Nephron progenitor cell (in vitro differentiated cells): Measurements from ENCODE around the gene CPVL.

Experiments used
- DNase-seq: peaks from one replicate; pipeline ENCODE4 v3.0.0; 2021
- H3K27ac Mint-ChIP-seq: 2 replicates; pipeline ENCODE4 v1.8.0; 2021; ENCODE audit warnings: mild to moderate bottlenecking, moderate library complexity, mixed read lengths
- H3K27me3 Mint-ChIP-seq: 2 replicates; pipeline ENCODE4 v1.8.0; 2021; ENCODE audit warnings: mild to moderate bottlenecking, low read depth, mixed read lengths; ENCODE audit not compliant: poor library complexity
- H3K36me3 Mint-ChIP-seq: 2 replicates; pipeline ENCODE4 v1.8.0; 2021; ENCODE audit warnings: low read depth, mixed read lengths
- H3K4me1 Mint-ChIP-seq: 2 replicates; pipeline ENCODE4 v1.8.0; 2021; ENCODE audit warnings: mixed read lengths
- H3K4me3 Mint-ChIP-seq: 2 replicates; pipeline ENCODE4 v1.8.0; 2021; ENCODE audit warnings: mild to moderate bottlenecking, moderate library complexity, mixed read lengths
- H3K9me3 Mint-ChIP-seq: 2 replicates; pipeline ENCODE4 v1.8.0; 2021; ENCODE audit warnings: mild to moderate bottlenecking, moderate library complexity, mixed read lengths
- CTCF ChIP-seq: fragments of 200-600 bp; sonication (generic); IDR thresholded peaks from 2 replicates; pipeline ENCODE4 v1.5.0; 2021; ENCODE audit warnings: antibody characterized with exemption

CPVL gene

GRCh38 chr7:28954471-28954870, 191.9 kb downstream of the CPVL start:
- DNase-seq = no peak
- H3K4me3 Mint-ChIP-seq = peak overlapping the region; percentile 45
- peaks cover 16% of the 10 kb centered on the region for H3K27me3 Mint-ChIP-seq
- no peak for TF ChIP-seq CTCF
- H3K27ac Mint-ChIP-seq = no peak overlapping the region
- peaks cover 50% of the 10 kb centered on the region for H3K4me1 Mint-ChIP-seq
- peaks cover 4% of the 10 kb centered on the region for H3K9me3 Mint-ChIP-seq
- peaks cover 37% of the 10 kb centered on the region for H3K36me3 Mint-ChIP-seq

- Mint-ChIP-seq H3K36me3 (peaks cover 37% of the 10 kb centered on the region), H3K4me1 (peaks cover 42% of the 10 kb centered on the region), H3K27me3 (peaks cover 12% of the 10 kb centered on the region), H3K27ac (no peak overlapping the region), H3K4me3 (peak overlapping the region; percentile 45), H3K9me3 (peaks cover 5% of the 10 kb centered on the region)
- DNase-seq = no peak
- TF ChIP-seq CTCF = no peak
Measured at GRCh38 chr7:28953633-28954032, 192.7 kb downstream of the CPVL start.
